Hepatocyte (in vitro differentiated cells): ENCODE measurements around the gene ACSS1.

Source experiments
- CTCF ChIP-seq: fragments of 200-600 bp; sonication (generic); IDR thresholded peaks from 2 replicates; pipeline ENCODE4 v1.5.1; 2016; ENCODE audit warnings: antibody characterized with exemption, mild to moderate bottlenecking; ENCODE audit not compliant: poor library complexity
- EZH2 ChIP-seq: fragments of 200-600 bp; sonication (generic); IDR thresholded peaks from 2 replicates; pipeline ENCODE4 v1.6.1; 2016; ENCODE audit warnings: antibody characterized with exemption, mild to moderate bottlenecking, borderline replicate concordance

DNA sequence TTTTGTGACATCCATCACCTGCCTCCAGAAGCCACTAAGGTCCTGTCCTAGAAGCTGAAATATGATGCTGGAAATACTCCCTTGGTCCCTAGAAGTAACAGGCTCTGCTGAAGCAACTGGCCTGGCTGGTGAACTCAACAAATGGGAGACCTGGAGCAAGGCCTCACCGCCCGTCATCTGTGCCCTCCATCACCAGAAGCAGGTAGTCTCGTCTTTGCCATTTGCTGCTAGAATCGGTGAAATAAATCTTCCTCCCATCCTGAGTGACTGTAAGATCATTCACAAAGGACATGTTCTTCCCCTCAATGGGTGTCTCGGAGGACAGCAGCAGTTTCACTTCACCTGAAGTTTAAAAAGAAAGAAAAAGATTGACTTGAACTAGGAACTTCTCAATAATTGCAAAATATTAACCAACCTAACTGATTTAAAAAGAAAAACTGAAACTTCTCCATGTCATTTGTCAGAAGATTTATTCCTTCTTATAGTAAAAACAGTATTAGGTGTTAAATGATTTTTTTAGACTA lies 87.8 kb downstream of the ACSS1 start:
- TF ChIP-seq CTCF (no peak), EZH2 (no peak)
